ENCODE data around the gene UNC119.

UNC119 gene

GRCh38 chr17:28509789-28510188 is 42.6 kb downstream of the UNC119 start:
- no peaks in the 10 kb centered on the region for H3K4me1 ChIP-seq (ENCODE audit: insufficient read depth, low read length, poor library complexity, severe bottlenecking)
- no peak overlapping the region for H3K4me2 ChIP-seq (ENCODE audit: low read depth, low read length, poor library complexity, severe bottlenecking)
- no peaks in the 10 kb centered on the region for H3K27me3 ChIP-seq (ENCODE audit: insufficient read depth, low read length, poor library complexity, severe bottlenecking)
- no peaks in the 10 kb centered on the region for H4K20me1 ChIP-seq (ENCODE audit: insufficient read depth, low read length, poor library complexity, severe bottlenecking)
- H3K9me3 ChIP-seq (ENCODE audit: insufficient read depth, low read depth, low read length): no peaks in the 10 kb centered on the region
- H3K9me2 ChIP-seq (replicated peaks; ENCODE audit: low read depth, low read length): no peaks in the 10 kb centered on the region
- H3K79me2 ChIP-seq (ENCODE audit: insufficient read depth, low read length): no peaks in the 10 kb centered on the region
- no peak overlapping the region for H3K4me3 ChIP-seq (ENCODE audit: low read length, poor library complexity, severe bottlenecking)
- H3K9ac ChIP-seq (ENCODE audit: low read depth, low read length, poor library complexity, severe bottlenecking): no peak overlapping the region
- no peaks in the 10 kb centered on the region for H3K36me3 ChIP-seq (ENCODE audit: insufficient read depth, low read length)
- no peak overlapping the region for H2AFZ ChIP-seq (ENCODE audit: low read length)
- TF ChIP-seq EZH2phosphoT487 (IDR thresholded peaks at IDR 0.05; ENCODE audit: borderline replicate concordance) (no peak), CTCF (conservative IDR thresholded peaks at IDR 0.05; ENCODE audit: low read length) (no peak)
- H3F3A ChIP-seq (ENCODE audit: low read depth): no peaks in the 10 kb centered on the region

- Histone ChIP-seq H3K4me2 (ENCODE audit: low read depth, low read length, poor library complexity, severe bottlenecking) (no peak overlapping the region), H3K9me2 (replicated peaks; ENCODE audit: low read depth, low read length) (no peaks in the 10 kb centered on the region), H3K9me3 (ENCODE audit: insufficient read depth, low read depth, low read length) (no peaks in the 10 kb centered on the region), H3K4me3 (ENCODE audit: low read length, poor library complexity, severe bottlenecking) (no peak overlapping the region), H3F3A (ENCODE audit: low read depth) (no peaks in the 10 kb centered on the region), H3K27me3 (ENCODE audit: insufficient read depth, low read length, poor library complexity, severe bottlenecking) (no peaks in the 10 kb centered on the region), H3K9ac (ENCODE audit: low read depth, low read length, poor library complexity, severe bottlenecking) (no peak overlapping the region), H2AFZ (ENCODE audit: low read length) (no peak overlapping the region), H3K79me2 (ENCODE audit: insufficient read depth, low read length) (no peaks in the 10 kb centered on the region), H3K4me1 (ENCODE audit: insufficient read depth, low read length, poor library complexity, severe bottlenecking) (no peaks in the 10 kb centered on the region), H4K20me1 (ENCODE audit: insufficient read depth, low read length, poor library complexity, severe bottlenecking) (no peaks in the 10 kb centered on the region), H3K36me3 (ENCODE audit: insufficient read depth, low read length) (no peaks in the 10 kb centered on the region)
- TF ChIP-seq CTCF (conservative IDR thresholded peaks at IDR 0.05; ENCODE audit: low read length) (no peak), EZH2phosphoT487 (IDR thresholded peaks at IDR 0.05; ENCODE audit: borderline replicate concordance) (no peak)
These were observed 44.2 kb downstream of the UNC119 start for GRCh38 chr17:28508211-28508724.

DNA sequence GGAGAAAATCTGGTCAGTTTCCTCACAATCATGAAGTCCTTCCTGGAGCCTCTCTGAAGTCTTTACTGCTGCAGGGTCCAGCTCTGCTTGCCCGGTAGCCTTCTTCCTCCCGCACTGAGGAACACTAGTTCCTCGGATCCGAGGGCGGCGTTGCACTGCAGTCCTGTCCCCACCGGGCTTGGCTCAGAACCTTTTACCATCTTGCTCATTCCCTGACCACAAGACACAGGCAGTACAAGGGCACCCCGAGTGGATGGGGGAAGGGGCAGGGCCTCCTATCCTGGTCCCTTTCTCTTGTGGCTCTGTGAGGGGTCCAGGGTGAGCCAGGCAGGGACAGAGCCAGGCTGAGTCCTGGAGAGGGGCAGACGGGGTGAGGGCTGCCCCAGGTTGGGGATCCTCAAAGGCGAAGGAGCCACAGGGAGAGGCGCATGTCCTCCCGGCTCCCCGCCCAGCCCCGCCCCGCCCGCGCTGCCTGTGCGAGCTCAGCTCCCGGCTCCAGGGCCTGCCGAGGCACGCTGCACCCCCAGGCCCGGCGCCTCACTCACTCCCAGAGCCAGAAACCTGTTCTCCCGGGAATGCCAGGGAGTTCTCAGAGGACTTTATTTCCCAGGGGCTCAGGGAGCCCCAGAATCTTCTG is 44.7 kb downstream of the UNC119 start:
- Histone ChIP-seq H4K20me1 (ENCODE audit: insufficient read depth, low read length, poor library complexity, severe bottlenecking) (no peaks in the 10 kb centered on the region), H3K27me3 (ENCODE audit: insufficient read depth, low read length, poor library complexity, severe bottlenecking) (no peaks in the 10 kb centered on the region), H3K4me1 (ENCODE audit: insufficient read depth, low read length, poor library complexity, severe bottlenecking) (no peaks in the 10 kb centered on the region), H3K79me2 (ENCODE audit: insufficient read depth, low read length) (no peaks in the 10 kb centered on the region), H3K9me3 (ENCODE audit: insufficient read depth, low read depth, low read length) (no peaks in the 10 kb centered on the region), H3K4me2 (ENCODE audit: low read depth, low read length, poor library complexity, severe bottlenecking) (no peak overlapping the region), H2AFZ (ENCODE audit: low read length) (no peak overlapping the region), H3F3A (ENCODE audit: low read depth) (no peaks in the 10 kb centered on the region), H3K4me3 (ENCODE audit: low read length, poor library complexity, severe bottlenecking) (no peak overlapping the region), H3K9me2 (replicated peaks; ENCODE audit: low read depth, low read length) (no peaks in the 10 kb centered on the region), H3K36me3 (ENCODE audit: insufficient read depth, low read length) (no peaks in the 10 kb centered on the region), H3K9ac (ENCODE audit: low read depth, low read length, poor library complexity, severe bottlenecking) (no peak overlapping the region)
- no peak for TF ChIP-seq CTCF (conservative IDR thresholded peaks at IDR 0.05; ENCODE audit: low read length)
- no peak for TF ChIP-seq EZH2phosphoT487 (IDR thresholded peaks at IDR 0.05; ENCODE audit: borderline replicate concordance)
